HepG2 (cell line): Measurements from ENCODE around the gene ZNF316.

ENCODE experiments used
- CSRNP2 ChIP-seq: sonication (generic); formaldehyde crosslinking; conservative IDR thresholded peaks from 2 replicates; pipeline ENCODE4 v1.8.0; 2022; ENCODE audit warnings: low read depth, missing genetic modification reagents
- EP300 ChIP-seq, 3 experiments: sonication (generic) in 1 of 3; formaldehyde crosslinking in 1 of 3; IDR thresholded peaks; 2 replicates each; pipeline versions ENCODE4 v1.5.1 to v1.6.1; 2011 to 2020; ENCODE audit warnings: low read depth in 2 of 3, low read length in 2 of 3, borderline replicate concordance in 1 of 3, improper control_type of control experiment in 1 of 3, mild to moderate bottlenecking in 1 of 3, missing genetic modification reagents in 1 of 3, moderate library complexity in 1 of 3
- EZH2 ChIP-seq: conservative IDR thresholded peaks from 2 replicates; pipeline ENCODE4 v1.6.1; 2012; ENCODE audit warnings: mild to moderate bottlenecking, low read depth, low read length, moderate library complexity
- FOXA1 ChIP-seq, 2 experiments: fragments of 450-650 bp in 1 of 2; sonication (generic) in 1 of 2; formaldehyde crosslinking in 1 of 2; IDR thresholded peaks; 2 replicates each; pipeline versions ENCODE4 v1.4.0 to v1.6.1; 2016 to 2020; ENCODE audit warnings: missing genetic modification reagents in 1 of 2
- HOMEZ ChIP-seq: IDR thresholded peaks from 2 replicates; pipeline ENCODE4 v1.6.1; 2016; ENCODE audit warnings: low read depth
- PRDM15 ChIP-seq: sonication (generic); formaldehyde crosslinking; IDR thresholded peaks from 2 replicates; pipeline ENCODE4 v1.4.0; 2020; ENCODE audit warnings: missing genetic modification reagents
- SMAD3 ChIP-seq: sonication (generic); formaldehyde crosslinking; IDR thresholded peaks from 2 replicates; pipeline ENCODE4 v1.4.0; 2020; ENCODE audit warnings: missing genetic modification reagents
- SNAI1 ChIP-seq: sonication (generic); formaldehyde crosslinking; IDR thresholded peaks from 2 replicates; pipeline ENCODE4 v1.5.0; 2020; ENCODE audit warnings: mild to moderate bottlenecking, missing genetic modification reagents, borderline replicate concordance
- TERF1 ChIP-seq: sonication (generic); formaldehyde crosslinking; IDR thresholded peaks from 2 replicates; pipeline ENCODE4 v1.8.0; 2022; ENCODE audit warnings: mild to moderate bottlenecking, missing genetic modification reagents, moderate library complexity
- YY1 ChIP-seq: IDR thresholded peaks from 2 replicates; pipeline ENCODE4 v1.6.1; 2011; ENCODE audit warnings: low read length, low read depth, moderate library complexity, mild to moderate bottlenecking; ENCODE audit not compliant: insufficient read depth, insufficient replicate concordance
- ZFP82 ChIP-seq: sonication (generic); formaldehyde crosslinking; IDR thresholded peaks from 2 replicates; pipeline ENCODE4 v1.5.1; 2020; ENCODE audit warnings: mild to moderate bottlenecking, missing genetic modification reagents, borderline replicate concordance
- ZSCAN31 ChIP-seq: sonication (generic); formaldehyde crosslinking; IDR thresholded peaks from 2 replicates; pipeline ENCODE4 v1.5.0; 2020; ENCODE audit warnings: low read depth, mild to moderate bottlenecking, missing genetic modification reagents
- TF ChIP-seq, protein P1 (sequence below): sonication (generic); formaldehyde crosslinking; IDR thresholded peaks from 2 replicates; pipeline ENCODE4 v1.5.0; 2020; ENCODE audit warnings: mild to moderate bottlenecking, missing genetic modification reagents, moderate library complexity

GRCh38 chr7:6646465-6646864 lies 9.3 kb downstream of the ZNF316 start:
- TF ChIP-seq PRDM15 (CRISPR knock-in tag): no peak
- TF ChIP-seq, protein P1, sequence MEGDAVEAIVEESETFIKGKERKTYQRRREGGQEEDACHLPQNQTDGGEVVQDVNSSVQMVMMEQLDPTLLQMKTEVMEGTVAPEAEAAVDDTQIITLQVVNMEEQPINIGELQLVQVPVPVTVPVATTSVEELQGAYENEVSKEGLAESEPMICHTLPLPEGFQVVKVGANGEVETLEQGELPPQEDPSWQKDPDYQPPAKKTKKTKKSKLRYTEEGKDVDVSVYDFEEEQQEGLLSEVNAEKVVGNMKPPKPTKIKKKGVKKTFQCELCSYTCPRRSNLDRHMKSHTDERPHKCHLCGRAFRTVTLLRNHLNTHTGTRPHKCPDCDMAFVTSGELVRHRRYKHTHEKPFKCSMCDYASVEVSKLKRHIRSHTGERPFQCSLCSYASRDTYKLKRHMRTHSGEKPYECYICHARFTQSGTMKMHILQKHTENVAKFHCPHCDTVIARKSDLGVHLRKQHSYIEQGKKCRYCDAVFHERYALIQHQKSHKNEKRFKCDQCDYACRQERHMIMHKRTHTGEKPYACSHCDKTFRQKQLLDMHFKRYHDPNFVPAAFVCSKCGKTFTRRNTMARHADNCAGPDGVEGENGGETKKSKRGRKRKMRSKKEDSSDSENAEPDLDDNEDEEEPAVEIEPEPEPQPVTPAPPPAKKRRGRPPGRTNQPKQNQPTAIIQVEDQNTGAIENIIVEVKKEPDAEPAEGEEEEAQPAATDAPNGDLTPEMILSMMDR (CRISPR knock-in tag): no peak
- no peak for TF ChIP-seq FOXA1 (IDR thresholded peaks at IDR 0.05)
- no peak for TF ChIP-seq FOXA1 (CRISPR knock-in tag; IDR thresholded peaks at IDR 0.05)
- no peak for TF ChIP-seq ZFP82 (CRISPR knock-in tag)
- TF ChIP-seq CSRNP2 (CRISPR knock-in tag): no peak
- TF ChIP-seq SMAD3 (CRISPR knock-in tag): no peak
- TF ChIP-seq YY1: no peak
- no peak for TF ChIP-seq EP300 (IDR thresholded peaks at IDR 0.05; ENCODE audit: low read depth in 2 of 2, low read length in 2 of 2)
- TF ChIP-seq EP300 (CRISPR knock-in tag; IDR thresholded peaks at IDR 0.05; ENCODE audit: borderline replicate concordance): no peak
- no peak for TF ChIP-seq ZSCAN31
- no peak for TF ChIP-seq TERF1 (CRISPR knock-in tag)
- no peak for TF ChIP-seq HOMEZ (CRISPR knock-in tag)
- no peak for TF ChIP-seq EZH2
- TF ChIP-seq SNAI1 (CRISPR knock-in tag): no peak
